ENCODE data around the gene ZNF280D.

Gene ZNF280D

GRCh38 chr15:56729561-56729960, 3.7 kb downstream of the ZNF280D start (continued):
- TF ChIP-seq TSHZ2 (CRISPR knock-in tag; IDR thresholded peaks at IDR 0.05) = no peak

GRCh38 chr15:56725386-56725785, 7.9 kb downstream of the ZNF280D start:
- ATAC-seq = no peak
- TF ChIP-seq ZC3H10 (CRISPR knock-in tag; IDR thresholded peaks at IDR 0.05) = no peak
- TF ChIP-seq TOX (CRISPR knock-in tag; IDR thresholded peaks at IDR 0.05; ENCODE audit: borderline replicate concordance) = no peak
- no peak for TF ChIP-seq ZFP3 (CRISPR knock-in tag; IDR thresholded peaks at IDR 0.05)
- no peak for TF ChIP-seq ZFP30 (CRISPR knock-in tag; IDR thresholded peaks at IDR 0.05)
- TF ChIP-seq RARB (CRISPR knock-in tag; IDR thresholded peaks at IDR 0.05) = no peak
- no peak for TF ChIP-seq PATZ1 (CRISPR knock-in tag; IDR thresholded peaks at IDR 0.05; ENCODE audit: borderline replicate concordance)
- TF ChIP-seq POU6F1 (CRISPR knock-in tag; IDR thresholded peaks at IDR 0.05; ENCODE audit: borderline replicate concordance, low read depth) = no peak
- no peak for TF ChIP-seq SNAI2 (CRISPR knock-in tag; IDR thresholded peaks at IDR 0.05)
- TF ChIP-seq ISL1 (CRISPR knock-in tag; IDR thresholded peaks at IDR 0.05) = no peak
- TF ChIP-seq ESRRG (CRISPR knock-in tag; IDR thresholded peaks at IDR 0.05) = no peak
- no peak for TF ChIP-seq ZNF8 (CRISPR knock-in tag; IDR thresholded peaks at IDR 0.05)

GRCh38 chr15:56724232-56724631, 9.1 kb downstream of the ZNF280D start:
- TF ChIP-seq SNAI2 (CRISPR knock-in tag; IDR thresholded peaks at IDR 0.05) (no peak), ARNTL (CRISPR knock-in tag; IDR thresholded peaks at IDR 0.05; ENCODE audit: borderline replicate concordance, low read depth) (no peak), BACH2 (CRISPR knock-in tag; IDR thresholded peaks at IDR 0.05; ENCODE audit: borderline replicate concordance) (no peak), GLIS3 (CRISPR knock-in tag; IDR thresholded peaks at IDR 0.05) (no peak), ZC3H10 (CRISPR knock-in tag; IDR thresholded peaks at IDR 0.05) (no peak), ZNF8 (CRISPR knock-in tag; IDR thresholded peaks at IDR 0.05) (no peak), ZNF70 (CRISPR knock-in tag; IDR thresholded peaks at IDR 0.05) (no peak), CSDC2 (CRISPR knock-in tag; IDR thresholded peaks at IDR 0.05) (no peak), CSRNP3 (CRISPR knock-in tag; IDR thresholded peaks at IDR 0.05) (no peak), POU6F1 (CRISPR knock-in tag; IDR thresholded peaks at IDR 0.05; ENCODE audit: borderline replicate concordance, low read depth) (no peak), ZFP30 (CRISPR knock-in tag; IDR thresholded peaks at IDR 0.05) (no peak), PATZ1 (CRISPR knock-in tag; IDR thresholded peaks at IDR 0.05; ENCODE audit: borderline replicate concordance) (no peak)
- ATAC-seq = no peak
